HG03025 (cell line): ENCODE results near the gene DIP2A.
"Not testable (repeated sequence)": the region's sequence is repeated elsewhere in the genome, so short reads cannot be mapped to it uniquely, and the experiment has no call there.

Experiments
- ATAC-seq: cut with Tn5 transposase; IDR thresholded peaks from one replicate; pipeline ENCODE4 v1.9.1; 2021; ENCODE audit warnings: mild to moderate bottlenecking, moderate library complexity; ENCODE audit not compliant: unreplicated experiment, low FRiP score

Gene DIP2A

GRCh38 chr21:46425571-46425970 is 33.1 kb upstream of the DIP2A start:
- ATAC-seq = no peak

GRCh38 chr21:46426313-46427046 is 32.2 kb upstream of the DIP2A start:
- no peak for ATAC-seq

GRCh38 chr21:46427516-46427915 is 31.2 kb upstream of the DIP2A start:
- no peak for ATAC-seq

GRCh38 chr21:46428286-46428685 is 30.4 kb upstream of the DIP2A start:
- ATAC-seq = no peak

GRCh38 chr21:46428987-46429710 is 29.5 kb upstream of the DIP2A start:
- no peak for ATAC-seq

- ATAC-seq = no peak
Measured at GRCh38 chr21:46429754-46430681, 28.7 kb upstream of the DIP2A start.

- ATAC-seq = no peak
Measured at GRCh38 chr21:46431448-46431847, 27.2 kb upstream of the DIP2A start.

- no peak for ATAC-seq
Measured at GRCh38 chr21:46431884-46432488, 26.7 kb upstream of the DIP2A start.

GRCh38 chr21:46433116-46433515 is 25.6 kb upstream of the DIP2A start:
- ATAC-seq = not testable (repeated sequence)

GRCh38 chr21:46434322-46434958 is 24.3 kb upstream of the DIP2A start:
- ATAC-seq = no peak

GRCh38 chr21:46435786-46436227 is 22.9 kb upstream of the DIP2A start:
- ATAC-seq = no peak

- ATAC-seq = no peak
Measured at GRCh38 chr21:46436621-46437020, 22.1 kb upstream of the DIP2A start.

GRCh38 chr21:46437096-46437498 is 21.6 kb upstream of the DIP2A start:
- no peak for ATAC-seq

- no peak for ATAC-seq
Measured at GRCh38 chr21:46437511-46437910, 21.2 kb upstream of the DIP2A start.

GRCh38 chr21:46438241-46438640 is 20.4 kb upstream of the DIP2A start:
- ATAC-seq = no peak

- no peak for ATAC-seq
Measured at GRCh38 chr21:46439906-46440305, 18.8 kb upstream of the DIP2A start.

GRCh38 chr21:46441331-46441730 is 17.4 kb upstream of the DIP2A start:
- no peak for ATAC-seq

- no peak for ATAC-seq
Measured at GRCh38 chr21:46441961-46442498, 16.7 kb upstream of the DIP2A start.

GRCh38 chr21:46442938-46443337 is 15.8 kb upstream of the DIP2A start:
- ATAC-seq = no peak

GRCh38 chr21:46443910-46444309 is 14.8 kb upstream of the DIP2A start:
- ATAC-seq = no peak
